Tibial nerve (tissue), 4 donors: ENCODE measurements around the gene HLA-F. TPM values are rescaled to one million over a fixed set of nuclear protein-coding genes. Genes with fewer than 3 reads are reported as not detected.

Experiments used
- DNase-seq, 2 donors: peaks; one replicate each; pipeline ENCODE4 v3.0.0-alpha.2; 2019; ENCODE audit warnings: low spot score in 2 of 2
- H3K27ac ChIP-seq, 4 donors: fragments of 200-600 bp; sonication (generic) in 3 of 4; one replicate each; pipeline ENCODE4 v1.5.1; 2017 to 2019; ENCODE audit warnings: mild to moderate bottlenecking in 1 of 4
- H3K27me3 ChIP-seq, 2 donors: fragments of 200-600 bp; sonication (generic) in 1 of 2; one replicate each; pipeline versions ENCODE4 v1.5.1 to v1.6.0; 2017 to 2019
- H3K36me3 ChIP-seq, 3 donors: fragments of 200-600 bp; sonication (generic); one replicate each; pipeline ENCODE4 v1.5.1; 2018 to 2019
- H3K4me1 ChIP-seq, 4 donors: fragments of 200-600 bp; sonication (generic) in 3 of 4; one replicate each; pipeline ENCODE4 v1.5.1; 2017 to 2019
- H3K4me3 ChIP-seq, 4 donors: fragments of 200-600 bp; sonication (generic) in 3 of 4; one replicate each; pipeline ENCODE4 v1.5.1; 2017 to 2019; ENCODE audit warnings: mild to moderate bottlenecking in 1 of 4, moderate library complexity in 1 of 4
- H3K9me3 ChIP-seq, 4 donors: fragments of 200-600 bp; sonication (generic) in 3 of 4; one replicate each; pipeline ENCODE4 v1.5.1; 2017 to 2019
- EP300 ChIP-seq, 2 donors: sonication (generic); formaldehyde crosslinking; IDR thresholded peaks; one replicate each; pipeline ENCODE4 v1.6.1; 2017; ENCODE audit warnings: antibody characterized with exemption in 2 of 2, mild to moderate bottlenecking in 1 of 2
- POLR2A ChIP-seq, 2 donors: fragments of 450-650 bp; IDR thresholded peaks; one replicate each; pipeline ENCODE4 v1.6.1; 2017; ENCODE audit warnings: antibody characterized with exemption in 2 of 2, mild to moderate bottlenecking in 2 of 2, moderate library complexity in 2 of 2
- WGBS, 2 donors: methylation state at CpG; one replicate each; pipeline ENCODE4 v1.1.5; 2018; 5-methylcytosine and 5-hydroxymethylcytosine counted together
- total RNA-seq, 4 donors: library from RNA; depleted of rRNA; stranded (reverse); fragments of >200 nt; gene quantifications; one replicate each; pipeline ENCODE4 v1.1.0, GENCODE V29; 2016
- TF ChIP-seq, protein P1 (sequence below), 5 experiments: fragments of 200-600 bp in 3 of 5; fragments of 450-650 bp in 2 of 5; sonication (generic) in 3 of 5; IDR thresholded peaks; one replicate each; pipeline ENCODE4 v1.5.1; 2016 to 2019; ENCODE audit warnings: antibody characterized with exemption in 5 of 5, mild to moderate bottlenecking in 3 of 5, moderate library complexity in 2 of 5

The HLA-F gene
- 100 to 1,000 TPM in 2 of 4 donors, 10 to 100 TPM in 2; 63.0 to 117 (median 101) TPM for total RNA-seq

DNA sequence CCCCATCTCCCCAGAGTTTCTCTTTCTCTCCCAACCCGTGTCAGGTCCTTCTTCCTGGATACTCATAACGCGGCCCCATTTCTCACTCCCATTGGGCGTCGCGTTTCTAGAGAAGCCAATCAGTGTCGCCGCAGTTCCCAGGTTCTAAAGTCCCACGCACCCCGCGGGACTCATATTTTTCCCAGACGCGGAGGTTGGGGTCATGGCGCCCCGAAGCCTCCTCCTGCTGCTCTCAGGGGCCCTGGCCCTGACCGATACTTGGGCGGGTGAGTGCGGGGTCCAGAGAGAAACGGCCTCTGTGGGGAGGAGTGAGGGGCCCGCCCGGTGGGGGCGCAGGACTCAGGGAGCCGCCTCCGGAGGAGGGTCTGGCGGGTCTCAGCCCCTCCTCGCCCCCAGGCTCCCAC lies at the start of gene HLA-F:
Gene HLA-F (plus strand): TSS at position 173 of the 404 bp plus-strand sequence. CDS start 30 bp downstream, at position 203.
- DNase-seq, result peak; percentile 79 to 93
- WGBS, 2 donors, result 0 to 1% methylated on average over 23 to 26 of the region's 26 CpGs
- no peaks in the 10 kb centered on the region for H3K9me3 ChIP-seq
- H3K4me3 ChIP-seq, result peak within 1 kb of the TSS; percentile 68 to 91 (median 89)
- H3K27me3 ChIP-seq, result no peaks in the 10 kb centered on the region
- peak within 1 kb of the TSS; percentile 83 to 97 (median 94) for H3K27ac ChIP-seq
- peaks cover 0 to 31% (median 0%) of the 10 kb centered on the region in 3 donors for H3K36me3 ChIP-seq
- TF ChIP-seq EP300 (IDR thresholded peaks at IDR 0.05) (peak in 1 of 2 donors; percentile 83), POLR2A (IDR thresholded peaks at IDR 0.05) (peak; percentile 60 to 68)
- TF ChIP-seq, protein P1, sequence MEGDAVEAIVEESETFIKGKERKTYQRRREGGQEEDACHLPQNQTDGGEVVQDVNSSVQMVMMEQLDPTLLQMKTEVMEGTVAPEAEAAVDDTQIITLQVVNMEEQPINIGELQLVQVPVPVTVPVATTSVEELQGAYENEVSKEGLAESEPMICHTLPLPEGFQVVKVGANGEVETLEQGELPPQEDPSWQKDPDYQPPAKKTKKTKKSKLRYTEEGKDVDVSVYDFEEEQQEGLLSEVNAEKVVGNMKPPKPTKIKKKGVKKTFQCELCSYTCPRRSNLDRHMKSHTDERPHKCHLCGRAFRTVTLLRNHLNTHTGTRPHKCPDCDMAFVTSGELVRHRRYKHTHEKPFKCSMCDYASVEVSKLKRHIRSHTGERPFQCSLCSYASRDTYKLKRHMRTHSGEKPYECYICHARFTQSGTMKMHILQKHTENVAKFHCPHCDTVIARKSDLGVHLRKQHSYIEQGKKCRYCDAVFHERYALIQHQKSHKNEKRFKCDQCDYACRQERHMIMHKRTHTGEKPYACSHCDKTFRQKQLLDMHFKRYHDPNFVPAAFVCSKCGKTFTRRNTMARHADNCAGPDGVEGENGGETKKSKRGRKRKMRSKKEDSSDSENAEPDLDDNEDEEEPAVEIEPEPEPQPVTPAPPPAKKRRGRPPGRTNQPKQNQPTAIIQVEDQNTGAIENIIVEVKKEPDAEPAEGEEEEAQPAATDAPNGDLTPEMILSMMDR (IDR thresholded peaks at IDR 0.05), result peak in 1 of 5 experiments; percentile 30
- peaks cover 0 to 22% (median 10%) of the 10 kb centered on the region in 4 donors for H3K4me1 ChIP-seq

DNA sequence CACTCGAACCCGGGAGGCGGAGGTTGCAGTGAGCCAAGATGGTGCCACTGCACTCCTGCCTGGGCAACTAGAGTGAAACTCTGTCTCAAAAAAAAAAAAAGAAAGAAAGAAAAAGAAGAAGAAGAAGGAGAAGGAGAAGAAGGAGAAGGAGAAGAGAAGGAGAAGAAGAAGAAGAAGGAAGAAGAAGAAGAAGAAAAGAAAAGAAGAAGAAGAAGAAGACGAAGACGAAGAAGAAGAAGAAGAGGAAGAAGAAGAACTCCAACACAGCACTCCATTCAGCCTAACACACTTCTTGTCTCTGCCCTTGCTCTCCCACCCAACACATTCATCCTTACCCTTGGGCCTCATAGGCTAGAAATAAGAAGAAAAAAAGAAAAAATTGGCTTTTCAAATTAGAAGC lies 49.2 kb upstream of the HLA-F start:
- no peak overlapping the region for H3K4me3 ChIP-seq
- 92 to 93% methylated on average over 5 of the region's 5 CpGs for WGBS, 2 donors
- TF ChIP-seq POLR2A (IDR thresholded peaks at IDR 0.05), result no peak
- TF ChIP-seq EP300 (IDR thresholded peaks at IDR 0.05), result no peak
- TF ChIP-seq, protein P1 (IDR thresholded peaks at IDR 0.05), result no peak
- peaks cover 0 to 9% of the 10 kb centered on the region in 2 donors for H3K27me3 ChIP-seq
- H3K36me3 ChIP-seq, result no peaks in the 10 kb centered on the region
- no peak for DNase-seq
- H3K27ac ChIP-seq, result no peak overlapping the region
- no peaks in the 10 kb centered on the region for H3K4me1 ChIP-seq
- H3K9me3 ChIP-seq, result no peaks in the 10 kb centered on the region

GRCh38 chr6:29675561-29675960 lies 47.7 kb upstream of the HLA-F start:
- DNase-seq, result no peak
- WGBS, 2 donors, result 94 to 100% methylated on average over 1 of the region's 1 CpG
- peaks cover 0 to 16% of the 10 kb centered on the region in 2 donors for H3K27me3 ChIP-seq
- H3K9me3 ChIP-seq, result no peaks in the 10 kb centered on the region
- no peak overlapping the region for H3K4me3 ChIP-seq
- TF ChIP-seq POLR2A (IDR thresholded peaks at IDR 0.05), result no peak
- TF ChIP-seq EP300 (IDR thresholded peaks at IDR 0.05), result no peak
- TF ChIP-seq, protein P1 (IDR thresholded peaks at IDR 0.05), result no peak
- no peak overlapping the region for H3K27ac ChIP-seq
- no peaks in the 10 kb centered on the region for H3K4me1 ChIP-seq
- H3K36me3 ChIP-seq, result no peaks in the 10 kb centered on the region

DNA sequence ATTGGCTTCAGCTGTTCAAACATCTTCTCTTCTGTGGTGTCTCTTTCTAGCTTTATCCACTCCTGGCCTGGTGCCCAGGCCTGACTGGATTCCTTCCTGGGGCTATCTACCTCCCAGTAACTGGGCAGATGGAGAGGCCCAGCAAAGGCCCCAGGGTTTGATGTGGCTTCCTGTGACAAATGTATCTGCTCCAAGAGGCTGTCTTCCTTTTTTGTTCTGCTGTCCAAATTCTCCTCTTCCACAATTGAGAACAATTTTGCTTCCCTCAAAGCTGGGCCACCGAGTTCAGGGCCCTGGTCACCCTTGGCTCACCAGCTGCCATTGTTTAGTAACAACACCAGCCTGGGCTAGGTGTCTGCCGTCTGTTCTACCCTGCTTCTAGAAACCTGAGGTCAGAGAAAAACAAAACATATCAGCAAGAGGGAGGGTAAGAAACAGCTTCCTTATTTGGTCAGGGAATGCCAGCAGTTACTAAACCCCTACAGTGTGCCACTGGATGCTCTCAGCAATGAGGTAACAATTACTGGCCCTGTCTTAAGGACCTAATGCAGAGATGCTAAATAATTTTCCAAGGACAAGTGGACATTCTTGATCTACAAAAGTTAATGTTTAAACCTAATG lies 46.1 kb upstream of the HLA-F start:
- Histone ChIP-seq H3K27ac (no peak overlapping the region), H3K9me3 (peaks cover 0 to 4% (median 0%) of the 10 kb centered on the region in 4 donors), H3K27me3 (peaks cover 0 to 21% of the 10 kb centered on the region in 2 donors), H3K36me3 (no peaks in the 10 kb centered on the region), H3K4me1 (no peaks in the 10 kb centered on the region), H3K4me3 (no peak overlapping the region)
- WGBS, 2 donors, result 18 to 21% methylated on average over 2 of the region's 2 CpGs
- DNase-seq, result no peak
- TF ChIP-seq, protein P1 (IDR thresholded peaks at IDR 0.05), result no peak
- TF ChIP-seq EP300 (IDR thresholded peaks at IDR 0.05), result no peak
- TF ChIP-seq POLR2A (IDR thresholded peaks at IDR 0.05), result no peak

DNA sequence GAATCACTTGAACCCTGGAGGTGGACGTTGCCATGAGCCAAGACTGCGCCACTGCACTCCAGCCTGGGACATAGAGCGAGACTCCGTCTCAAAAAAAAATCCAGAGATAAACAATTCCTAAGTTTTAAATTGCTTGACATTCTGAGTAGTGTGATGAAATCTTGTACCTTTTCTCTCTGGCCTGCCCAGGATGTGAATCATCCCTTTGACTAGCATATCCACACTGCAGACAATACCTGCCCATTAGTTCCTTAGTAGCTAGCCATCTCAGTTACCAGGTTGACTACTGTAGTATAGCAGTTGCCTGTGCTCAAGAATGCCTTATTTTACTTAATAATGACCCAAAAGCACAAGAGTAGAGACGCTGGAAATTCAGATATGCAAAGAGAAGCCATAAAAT lies 45.1 kb upstream of the HLA-F start:
- H3K4me3 ChIP-seq, result no peak overlapping the region

More for the DNA sequence above, 45.1 kb upstream of the HLA-F start:
- Histone ChIP-seq H3K4me1 (no peaks in the 10 kb centered on the region), H3K27me3 (peaks cover 0 to 16% of the 10 kb centered on the region in 2 donors), H3K36me3 (no peaks in the 10 kb centered on the region), H3K9me3 (peaks cover 0 to 4% (median 0%) of the 10 kb centered on the region in 4 donors), H3K27ac (no peak overlapping the region)
- DNase-seq, result no peak
- 81 to 85% methylated on average over 5 of the region's 5 CpGs for WGBS, 2 donors
- TF ChIP-seq, protein P1 (IDR thresholded peaks at IDR 0.05), result no peak
- TF ChIP-seq POLR2A (IDR thresholded peaks at IDR 0.05) (no peak), EP300 (IDR thresholded peaks at IDR 0.05) (no peak)
